Muscle of leg (tissue), 11 donors: ENCODE results near the gene LRMDA. TPM values are rescaled to one million over a fixed set of nuclear protein-coding genes. Genes with fewer than 3 reads are reported as not detected.
A peak's percentile ranks its signal among the peaks of the same experiment; 100 is the strongest.

ENCODE experiments used
- DNase-seq: peaks from one replicate; pipeline ENCODE4 v3.0.0; 2013
- H3K27ac ChIP-seq: one replicate; pipeline ENCODE4 v1.5.1; 2013; ENCODE audit warnings: mild to moderate bottlenecking, low read length, control low read depth
- H3K27me3 ChIP-seq: one replicate; pipeline ENCODE4 v1.6.1; 2013; ENCODE audit warnings: low read length; ENCODE audit not compliant: control insufficient read depth, insufficient read depth
- H3K36me3 ChIP-seq: one replicate; pipeline ENCODE4 v1.6.1; 2013; ENCODE audit warnings: low read length; ENCODE audit not compliant: control insufficient read depth, insufficient read depth
- H3K4me1 ChIP-seq: one replicate; pipeline ENCODE4 v1.6.1; 2013; ENCODE audit warnings: low read length; ENCODE audit not compliant: control insufficient read depth, insufficient read depth
- H3K4me3 ChIP-seq: one replicate; pipeline ENCODE4 v1.5.1; 2013; ENCODE audit warnings: low read length, control low read depth
- H3K9me3 ChIP-seq: replicated peaks from 2 replicates; pipeline ENCODE4 v1.6.1; 2013; ENCODE audit warnings: low read depth, low read length; ENCODE audit not compliant: control insufficient read depth
- WGBS: methylation state at CpG from one replicate; pipeline ENCODE4 v1.1.5; 2013; ENCODE audit warnings: missing lambda C conversion rate; ENCODE audit not compliant: insufficient coverage; 5-methylcytosine and 5-hydroxymethylcytosine counted together
- polyA plus RNA-seq, 8 donors: library from polyadenylated mRNA; unstranded; fragments of 120-200 nt; gene quantifications; one replicate each; pipeline versions ENCODE4 v1.2.1 to v1.2.3, GENCODE V29; 2013; ENCODE audit warnings: inconsistent platforms in 1 of 8, low replicate concordance in 1 of 8; ENCODE audit not compliant: insufficient read length in 8 of 8, insufficient read depth in 1 of 8
- total RNA-seq: library from RNA; stranded (reverse); fragments of 120-200 nt; gene quantifications from one replicate; pipeline ENCODE4 v1.2.4, GENCODE V29; 2013

The LRMDA gene
- total and polyA plus RNA-seq, 9 donors: 4.8 to 7.9 (median 5.7) TPM

DNA sequence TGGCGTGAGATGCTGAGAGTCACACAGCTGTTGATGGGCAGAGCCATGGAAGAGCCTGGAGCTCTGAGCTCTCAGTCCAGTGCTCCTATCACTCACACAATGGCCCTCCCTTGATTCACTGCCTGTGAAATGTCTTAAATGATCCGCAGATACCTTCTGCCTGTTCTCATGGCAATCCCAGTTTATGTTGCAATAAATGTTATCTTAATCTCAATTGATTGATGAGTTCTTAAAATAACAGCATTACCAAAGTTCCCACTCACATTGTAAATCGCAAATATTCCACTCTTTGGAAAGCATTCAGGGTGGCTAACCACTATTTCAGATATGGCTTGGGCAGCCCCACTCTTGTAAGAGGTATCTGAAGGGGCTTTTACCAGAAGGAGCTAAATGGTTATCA, 865.5 kb downstream of the LRMDA start:
- no CpG with 5 or more reads among the region's 3 CpGs for WGBS
- H3K27ac ChIP-seq: no peak overlapping the region
- H3K4me1 ChIP-seq: no peaks in the 10 kb centered on the region
- H3K4me3 ChIP-seq: no peak overlapping the region
- no peak for DNase-seq
- H3K9me3 ChIP-seq: no peaks in the 10 kb centered on the region
- no peaks in the 10 kb centered on the region for H3K36me3 ChIP-seq
- no peaks in the 10 kb centered on the region for H3K27me3 ChIP-seq

DNA sequence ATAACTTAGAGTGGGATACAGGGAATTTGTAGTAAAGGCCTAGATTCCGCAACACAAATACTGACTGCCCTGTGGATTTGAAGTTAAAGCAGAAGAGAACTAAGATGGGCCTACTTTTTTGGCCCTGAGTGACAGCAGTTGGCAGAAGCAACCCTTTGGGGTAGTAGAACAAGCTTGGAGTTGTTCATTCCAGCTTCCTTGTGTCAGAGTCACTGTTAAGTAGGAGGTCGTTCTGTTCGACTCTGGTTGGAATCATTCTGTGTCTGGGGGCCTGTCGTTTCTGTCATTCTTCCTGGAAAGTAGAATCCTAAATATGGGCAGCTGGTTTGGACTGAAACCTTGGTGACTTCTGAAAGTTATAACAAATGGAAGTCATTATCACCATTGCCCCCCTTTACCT, 865.9 kb downstream of the LRMDA start:
- no peak overlapping the region for H3K4me3 ChIP-seq
- H3K4me1 ChIP-seq: no peaks in the 10 kb centered on the region
- no peaks in the 10 kb centered on the region for H3K36me3 ChIP-seq
- WGBS: 92% methylated on average over 1 of the region's 4 CpGs
- H3K9me3 ChIP-seq: no peaks in the 10 kb centered on the region
- H3K27ac ChIP-seq: no peak overlapping the region
- H3K27me3 ChIP-seq: no peaks in the 10 kb centered on the region
- DNase-seq: no peak

DNA sequence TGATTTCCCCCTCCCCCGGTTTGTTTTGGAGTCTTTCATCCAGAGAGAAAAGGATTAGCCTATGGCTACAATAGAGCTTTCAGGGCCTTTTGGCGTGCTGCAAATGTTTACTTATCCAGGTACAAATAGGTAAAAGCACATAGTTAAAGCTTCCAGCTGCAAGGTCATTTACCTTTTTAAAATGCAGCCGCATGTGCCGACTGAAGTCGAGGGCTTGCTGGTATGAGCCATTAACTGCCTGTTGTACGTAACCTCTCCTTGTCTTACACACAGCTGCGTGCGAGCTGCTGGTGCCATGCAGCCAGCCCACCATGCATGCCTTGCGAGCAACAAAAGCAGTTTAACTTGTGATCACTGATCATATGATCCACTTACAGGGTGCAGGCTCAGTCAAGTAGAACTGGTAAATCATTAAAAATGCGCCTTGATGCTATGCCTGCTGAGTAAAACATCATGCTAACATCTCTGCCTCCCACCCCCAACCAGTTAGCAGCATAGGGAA, 866.4 kb downstream of the LRMDA start:
- WGBS: 80% methylated on average over 8 of the region's 10 CpGs
- Histone ChIP-seq H3K4me1 (peaks cover under 1% of the 10 kb centered on the region), H3K36me3 (no peaks in the 10 kb centered on the region), H3K4me3 (no peak overlapping the region), H3K27me3 (no peaks in the 10 kb centered on the region), H3K9me3 (no peaks in the 10 kb centered on the region), H3K27ac (no peak overlapping the region)
- no peak for DNase-seq

DNA sequence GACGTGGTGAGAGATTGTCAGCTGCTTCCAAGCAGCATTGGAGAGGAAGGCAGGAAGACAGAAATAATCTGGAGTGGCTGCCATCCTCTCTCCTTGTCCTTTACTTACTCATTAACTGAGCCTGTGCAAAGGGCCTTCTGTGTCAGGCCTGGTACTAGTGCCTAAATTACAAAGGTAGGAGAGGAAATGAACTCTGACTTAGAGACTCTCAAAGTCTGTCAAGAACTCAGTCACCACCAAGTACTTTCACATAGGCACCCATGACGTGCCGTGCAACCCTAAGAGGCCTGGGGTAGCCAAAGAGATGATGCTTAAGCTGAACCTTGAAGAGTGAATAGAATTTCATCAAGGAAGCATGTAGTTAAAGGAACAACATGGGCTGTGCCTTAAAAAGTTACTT, 866.9 kb downstream of the LRMDA start:
- no peak overlapping the region for H3K27ac ChIP-seq
- WGBS: no CpG with 5 or more reads among the region's 3 CpGs
- no peak overlapping the region for H3K4me3 ChIP-seq
- H3K9me3 ChIP-seq: no peaks in the 10 kb centered on the region
- no peaks in the 10 kb centered on the region for H3K27me3 ChIP-seq
- peaks cover 5% of the 10 kb centered on the region for H3K4me1 ChIP-seq
- DNase-seq: no peak
- H3K36me3 ChIP-seq: no peaks in the 10 kb centered on the region

DNA sequence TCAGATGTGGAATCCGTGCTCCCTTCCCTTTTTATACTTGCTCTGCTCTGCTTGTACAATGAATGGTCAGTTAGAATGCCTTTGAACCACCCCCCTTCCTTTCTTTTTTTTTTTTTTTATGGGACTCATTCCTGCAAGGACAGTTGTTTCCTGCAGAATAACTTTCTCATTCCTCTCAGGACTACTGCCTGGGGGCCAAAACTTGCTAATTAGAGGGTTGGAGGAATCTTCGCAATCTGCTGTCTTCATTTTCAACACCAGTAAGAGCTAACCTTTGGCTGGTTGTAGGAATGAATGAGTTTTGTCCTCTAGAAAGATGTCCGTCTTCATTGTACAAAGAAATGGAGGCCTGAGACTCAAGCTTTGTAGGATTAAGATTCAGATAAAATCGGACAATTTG, 868.1 kb downstream of the LRMDA start:
- Histone ChIP-seq H3K4me3 (no peak overlapping the region), H3K27me3 (no peaks in the 10 kb centered on the region), H3K4me1 (peaks cover 12% of the 10 kb centered on the region), H3K36me3 (no peaks in the 10 kb centered on the region), H3K27ac (no peak overlapping the region), H3K9me3 (no peaks in the 10 kb centered on the region)
- WGBS: no CpG with 5 or more reads among the region's 4 CpGs
- no peak for DNase-seq

DNA sequence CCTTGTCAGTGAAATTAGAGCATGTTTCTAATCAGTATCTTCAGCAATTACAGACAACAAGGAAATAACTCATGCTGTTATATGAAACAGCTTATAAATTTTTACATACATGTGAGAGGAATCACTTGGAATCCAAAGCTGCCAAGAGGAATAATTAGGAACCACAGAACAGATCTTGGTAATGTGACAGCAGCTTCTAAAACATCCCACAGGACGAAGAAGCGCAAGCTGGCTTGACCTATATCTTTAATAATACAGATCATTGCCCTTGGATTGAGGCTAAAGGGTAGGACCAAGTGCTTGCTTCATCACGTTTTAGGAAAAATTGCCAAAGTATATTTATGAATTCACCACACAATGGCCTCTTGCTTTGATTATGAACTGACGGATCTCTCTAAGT, 869.8 kb downstream of the LRMDA start:
- Histone ChIP-seq H3K4me3 (no peak overlapping the region), H3K27ac (no peak overlapping the region), H3K36me3 (no peaks in the 10 kb centered on the region), H3K4me1 (peaks cover 12% of the 10 kb centered on the region), H3K27me3 (no peaks in the 10 kb centered on the region), H3K9me3 (no peaks in the 10 kb centered on the region)
- WGBS: no CpG with 5 or more reads among the region's 4 CpGs
- no peak for DNase-seq

DNA sequence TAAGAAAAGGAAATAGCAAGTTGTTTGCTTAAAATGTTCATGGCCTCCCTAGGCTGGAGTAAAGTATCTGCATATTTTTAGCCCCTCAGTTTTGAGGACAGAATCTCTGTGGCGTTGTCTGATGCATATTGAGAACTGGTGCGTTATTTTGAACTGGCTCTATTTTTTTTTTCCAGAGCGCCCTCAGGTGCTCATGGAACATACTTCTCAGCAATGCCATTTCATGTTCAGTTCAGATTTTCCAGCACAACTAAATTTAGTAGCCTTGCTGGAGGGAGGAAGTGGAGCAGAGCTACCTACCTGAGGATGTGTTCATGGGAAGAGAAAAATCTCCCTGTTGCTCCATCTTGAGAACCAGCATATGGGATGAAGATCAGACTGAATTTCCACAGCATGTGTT, 870.5 kb downstream of the LRMDA start:
- H3K27ac ChIP-seq: no peak overlapping the region
- H3K27me3 ChIP-seq: no peaks in the 10 kb centered on the region
- DNase-seq: no peak
- no peaks in the 10 kb centered on the region for H3K9me3 ChIP-seq
- H3K4me1 ChIP-seq: peaks cover 12% of the 10 kb centered on the region
- H3K4me3 ChIP-seq: no peak overlapping the region
- WGBS: no CpG with 5 or more reads among the region's 3 CpGs
- no peaks in the 10 kb centered on the region for H3K36me3 ChIP-seq

DNA sequence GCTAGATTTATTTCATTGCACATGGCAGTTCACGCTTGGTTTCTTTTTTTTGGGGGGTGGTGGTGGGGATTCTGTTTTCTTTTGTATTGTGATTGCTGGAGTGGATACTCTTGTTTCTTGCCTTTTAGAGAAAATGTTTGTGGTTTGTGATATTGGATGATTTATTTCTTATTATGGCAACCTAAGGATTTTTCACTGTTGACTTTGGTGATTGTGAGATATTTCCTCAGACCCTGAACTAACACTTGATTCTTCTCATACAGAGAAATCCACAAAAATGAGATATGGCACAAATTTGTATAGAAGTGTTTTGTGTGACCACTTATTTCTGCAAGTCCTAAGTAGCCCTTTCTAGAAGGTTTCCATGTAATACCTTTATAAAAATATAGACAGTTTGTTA, 871.1 kb downstream of the LRMDA start:
- no peak for DNase-seq
- H3K4me3 ChIP-seq: no peak overlapping the region
- no peaks in the 10 kb centered on the region for H3K36me3 ChIP-seq
- H3K9me3 ChIP-seq: no peaks in the 10 kb centered on the region
- WGBS: no CpG with 5 or more reads among the region's 1 CpG
- no peak overlapping the region for H3K27ac ChIP-seq
- H3K4me1 ChIP-seq: peaks cover 12% of the 10 kb centered on the region
- no peaks in the 10 kb centered on the region for H3K27me3 ChIP-seq

DNA sequence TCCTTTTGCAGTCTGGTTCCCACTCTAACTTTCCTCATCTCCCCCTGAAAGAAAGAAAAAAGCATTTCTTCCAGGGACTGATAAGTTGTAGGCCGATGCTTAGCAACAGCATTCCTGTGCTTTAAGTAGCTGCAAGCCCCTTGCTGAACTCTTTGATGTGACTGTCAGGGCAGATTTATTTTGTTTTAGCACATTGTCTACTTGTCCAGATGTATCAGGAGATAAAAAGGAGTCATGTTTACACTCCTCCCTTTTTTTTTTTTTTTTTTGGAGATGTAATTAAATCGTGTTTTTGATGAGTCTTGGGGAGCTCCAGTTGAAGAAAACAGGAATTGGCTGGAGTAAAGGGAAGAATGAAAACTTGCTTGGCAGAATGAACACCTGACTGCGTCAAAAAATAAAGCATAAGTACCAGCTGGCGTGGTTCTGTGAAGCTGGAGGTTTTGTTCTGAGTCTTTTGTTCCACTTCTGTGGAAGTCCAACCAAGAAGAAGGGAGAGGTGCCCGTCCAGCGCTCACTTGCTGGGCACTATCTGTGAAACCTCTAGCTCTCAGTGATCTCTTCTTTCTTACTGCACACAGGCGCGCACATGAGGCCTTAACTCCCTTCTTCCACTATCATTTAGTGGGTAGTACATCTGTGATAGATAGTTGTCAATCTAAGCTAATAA, 871.7 kb downstream of the LRMDA start:
- Histone ChIP-seq H3K9me3 (no peaks in the 10 kb centered on the region), H3K4me3 (no peak overlapping the region), H3K27me3 (no peaks in the 10 kb centered on the region), H3K36me3 (no peaks in the 10 kb centered on the region), H3K27ac (no peak overlapping the region), H3K4me1 (peaks cover 12% of the 10 kb centered on the region)
- peak; percentile 66 for DNase-seq
- WGBS: 92% methylated on average over 2 of the region's 8 CpGs

DNA sequence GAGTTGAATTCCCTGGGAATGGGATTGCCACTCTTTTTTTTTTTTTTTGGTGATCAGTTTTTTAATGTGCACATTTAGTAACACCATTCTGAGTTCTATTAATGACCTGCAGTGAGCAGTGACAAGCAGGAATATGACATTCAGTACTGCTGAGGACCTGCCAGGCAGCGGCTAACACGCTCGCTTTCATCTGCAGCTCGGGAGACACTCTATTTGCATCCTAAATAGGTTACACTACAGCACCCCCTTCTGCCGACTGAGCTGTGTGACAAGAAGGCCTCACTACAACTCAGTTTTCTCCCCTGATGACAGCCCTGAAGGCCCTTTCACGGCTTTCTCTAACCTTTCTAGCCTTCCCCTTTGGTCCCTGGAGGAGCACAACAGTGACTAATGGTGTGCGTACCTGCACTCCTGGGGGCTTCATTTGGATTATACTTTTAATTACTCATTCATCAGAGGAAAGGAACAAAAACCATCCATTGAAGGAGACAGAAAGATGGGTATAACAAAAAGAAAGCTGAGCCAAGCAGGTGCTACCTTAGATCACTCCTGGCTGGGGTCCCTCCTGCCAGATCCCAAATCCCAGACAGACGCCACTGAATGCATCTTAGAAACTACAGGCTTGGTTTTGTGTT, 872.4 kb downstream of the LRMDA start:
- Histone ChIP-seq H3K27ac (no peak overlapping the region), H3K36me3 (no peaks in the 10 kb centered on the region), H3K4me3 (no peak overlapping the region), H3K27me3 (no peaks in the 10 kb centered on the region), H3K4me1 (peaks cover 12% of the 10 kb centered on the region), H3K9me3 (no peaks in the 10 kb centered on the region)
- peak; percentile 91 for DNase-seq
- WGBS: no CpG with 5 or more reads among the region's 8 CpGs
